ENCODE results near the gene DDC.

DDC gene

DNA sequence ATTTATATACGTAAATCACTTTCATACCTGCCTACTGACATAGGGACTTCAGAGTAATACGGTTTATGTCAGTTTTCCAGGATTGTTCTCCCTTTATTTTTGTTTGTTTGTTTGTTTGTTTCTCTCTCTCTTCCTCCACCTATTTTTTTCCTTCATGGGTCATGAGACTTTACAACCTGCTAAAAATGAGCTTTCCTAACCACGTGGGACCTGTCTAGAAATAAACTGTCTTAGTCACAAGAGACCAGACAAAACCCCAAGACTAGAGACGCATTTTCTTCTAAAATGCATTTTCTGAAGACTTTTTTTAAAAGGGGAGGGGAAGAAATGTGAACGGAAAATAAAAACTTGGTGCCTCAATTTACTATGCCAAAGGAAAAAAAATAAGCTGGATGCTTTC lies 74.0 kb downstream of the DDC start:
- TF ChIP-seq, protein P1, sequence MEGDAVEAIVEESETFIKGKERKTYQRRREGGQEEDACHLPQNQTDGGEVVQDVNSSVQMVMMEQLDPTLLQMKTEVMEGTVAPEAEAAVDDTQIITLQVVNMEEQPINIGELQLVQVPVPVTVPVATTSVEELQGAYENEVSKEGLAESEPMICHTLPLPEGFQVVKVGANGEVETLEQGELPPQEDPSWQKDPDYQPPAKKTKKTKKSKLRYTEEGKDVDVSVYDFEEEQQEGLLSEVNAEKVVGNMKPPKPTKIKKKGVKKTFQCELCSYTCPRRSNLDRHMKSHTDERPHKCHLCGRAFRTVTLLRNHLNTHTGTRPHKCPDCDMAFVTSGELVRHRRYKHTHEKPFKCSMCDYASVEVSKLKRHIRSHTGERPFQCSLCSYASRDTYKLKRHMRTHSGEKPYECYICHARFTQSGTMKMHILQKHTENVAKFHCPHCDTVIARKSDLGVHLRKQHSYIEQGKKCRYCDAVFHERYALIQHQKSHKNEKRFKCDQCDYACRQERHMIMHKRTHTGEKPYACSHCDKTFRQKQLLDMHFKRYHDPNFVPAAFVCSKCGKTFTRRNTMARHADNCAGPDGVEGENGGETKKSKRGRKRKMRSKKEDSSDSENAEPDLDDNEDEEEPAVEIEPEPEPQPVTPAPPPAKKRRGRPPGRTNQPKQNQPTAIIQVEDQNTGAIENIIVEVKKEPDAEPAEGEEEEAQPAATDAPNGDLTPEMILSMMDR (IDR thresholded peaks at IDR 0.05; ENCODE audit: extremely low read depth, missing control alignments), result no peak
- no peak for DNase-seq (ENCODE audit: low spot score)

DNA sequence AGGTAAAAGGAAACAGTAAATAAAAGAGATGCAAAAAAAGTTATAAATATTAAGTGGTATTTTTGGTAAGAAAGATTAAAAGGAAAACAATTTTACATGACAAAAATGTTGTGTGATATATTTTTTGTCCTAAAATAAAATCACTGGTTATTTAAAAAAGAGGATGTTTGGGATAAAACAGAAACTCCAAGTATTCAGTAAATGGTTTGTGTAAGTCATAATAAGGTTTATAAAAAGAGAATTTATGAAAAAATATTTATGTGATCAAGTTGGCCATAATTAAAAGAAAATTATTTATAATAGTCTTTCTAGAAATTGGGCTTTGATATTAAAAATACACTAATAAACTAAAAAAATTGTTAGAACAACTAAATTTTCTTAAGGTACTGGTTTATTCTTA lies 76.8 kb downstream of the DDC start:
- no peak for DNase-seq (ENCODE audit: low spot score)
- TF ChIP-seq, protein P1 (IDR thresholded peaks at IDR 0.05; ENCODE audit: extremely low read depth, missing control alignments), result no peak

DNA sequence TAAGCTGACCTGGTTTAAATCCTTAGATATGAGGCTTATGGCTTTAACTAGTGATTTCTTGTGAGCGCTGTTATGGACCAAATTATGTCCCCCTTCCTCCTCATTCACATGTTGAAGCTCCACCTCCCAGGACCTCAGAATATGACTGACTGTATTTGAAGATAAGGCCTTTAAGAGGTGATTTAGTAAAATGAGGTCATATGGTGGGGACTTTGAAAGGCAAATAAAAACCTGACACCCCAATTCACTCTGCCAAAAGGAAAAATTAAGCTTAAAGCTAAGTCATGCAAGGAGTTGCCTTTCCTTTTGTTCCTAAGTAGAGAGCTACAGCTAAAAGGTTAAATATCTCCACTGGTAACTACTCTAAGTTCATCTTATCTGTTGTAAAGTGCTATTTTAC lies 78.7 kb downstream of the DDC start:
- no peak for DNase-seq (ENCODE audit: low spot score)
- TF ChIP-seq, protein P1 (IDR thresholded peaks at IDR 0.05; ENCODE audit: extremely low read depth, missing control alignments), result no peak

DNA sequence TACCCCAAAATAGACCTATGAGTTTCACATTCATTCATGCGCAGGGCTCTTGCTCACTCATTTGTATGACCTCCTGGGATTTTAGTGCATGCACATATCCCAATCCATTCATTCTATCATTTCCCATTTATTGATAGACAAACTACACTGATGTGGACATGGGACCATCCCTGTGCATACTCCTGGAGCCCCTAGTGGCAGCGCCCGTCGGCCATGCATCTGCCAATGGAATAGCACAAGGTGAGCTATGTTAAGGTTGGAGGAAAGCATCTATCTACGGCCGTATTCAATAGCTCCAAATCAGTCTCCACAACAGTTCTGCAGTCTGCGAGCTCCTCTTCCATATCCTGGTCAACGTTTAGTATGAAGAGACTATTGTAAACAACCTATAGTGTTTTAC lies 83.3 kb downstream of the DDC start:
- no peak for DNase-seq (ENCODE audit: low spot score)
- TF ChIP-seq, protein P1 (IDR thresholded peaks at IDR 0.05; ENCODE audit: extremely low read depth, missing control alignments), result no peak

DNA sequence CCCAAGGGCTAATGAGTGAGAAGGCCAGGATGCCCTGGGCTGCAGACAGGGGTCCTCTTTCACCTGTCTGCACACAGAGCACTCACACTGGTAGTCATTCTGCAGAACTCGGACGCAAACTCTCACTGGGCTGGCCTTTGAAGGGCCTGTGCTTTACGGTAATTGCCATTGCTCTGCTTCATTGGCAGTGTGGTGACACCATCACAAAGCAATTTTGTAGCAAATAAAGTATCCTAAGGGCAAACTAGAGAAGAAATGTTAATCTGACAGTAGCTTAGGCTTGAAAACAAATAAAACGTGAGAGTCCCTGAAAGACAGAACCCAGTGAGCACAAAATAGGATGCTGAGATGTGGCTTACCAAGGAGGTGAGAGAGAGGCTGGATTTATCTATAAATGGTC lies 84.4 kb downstream of the DDC start:
- DNase-seq (ENCODE audit: low spot score), result no peak
- TF ChIP-seq, protein P1 (IDR thresholded peaks at IDR 0.05; ENCODE audit: extremely low read depth, missing control alignments), result no peak

DNA sequence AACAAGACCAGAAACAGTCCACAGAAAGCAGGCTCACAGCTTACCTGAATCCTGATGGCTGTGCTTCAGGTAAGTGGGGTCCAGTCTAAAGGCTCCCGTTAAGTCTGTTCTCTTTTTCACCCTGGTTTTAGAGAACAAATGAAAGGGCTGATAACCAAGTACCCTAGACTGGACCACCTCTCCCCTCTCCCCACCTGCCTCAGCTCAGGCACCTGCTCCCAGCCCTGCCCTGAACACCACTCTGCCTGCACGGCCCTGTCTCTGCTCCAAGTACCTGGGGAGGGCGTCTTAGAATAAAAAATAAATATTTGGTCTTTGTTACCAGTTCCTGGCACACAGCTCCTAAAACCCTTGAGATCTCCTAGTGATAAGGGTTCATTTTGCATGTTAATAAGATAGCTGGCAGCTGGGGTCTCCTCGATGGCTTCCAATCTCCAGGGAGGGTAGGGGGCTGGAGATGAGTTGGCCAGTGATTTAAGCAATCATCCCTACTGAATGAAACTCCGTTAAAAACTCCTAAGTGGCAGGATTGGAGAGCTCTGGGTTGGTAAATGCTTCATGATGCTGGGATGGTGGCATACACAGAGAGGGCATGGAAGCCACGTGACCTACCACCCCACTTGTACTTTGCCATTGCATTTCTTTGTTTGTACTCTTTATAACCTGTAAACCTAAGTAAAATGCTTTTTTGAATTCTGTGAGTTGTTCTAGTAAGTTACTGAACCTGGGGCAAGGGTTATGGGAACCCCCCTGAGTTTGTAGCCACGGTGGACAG lies 85.3 kb downstream of the DDC start:
- TF ChIP-seq, protein P1 (IDR thresholded peaks at IDR 0.05; ENCODE audit: extremely low read depth, missing control alignments), result no peak
- no peak for DNase-seq (ENCODE audit: low spot score)

DNA sequence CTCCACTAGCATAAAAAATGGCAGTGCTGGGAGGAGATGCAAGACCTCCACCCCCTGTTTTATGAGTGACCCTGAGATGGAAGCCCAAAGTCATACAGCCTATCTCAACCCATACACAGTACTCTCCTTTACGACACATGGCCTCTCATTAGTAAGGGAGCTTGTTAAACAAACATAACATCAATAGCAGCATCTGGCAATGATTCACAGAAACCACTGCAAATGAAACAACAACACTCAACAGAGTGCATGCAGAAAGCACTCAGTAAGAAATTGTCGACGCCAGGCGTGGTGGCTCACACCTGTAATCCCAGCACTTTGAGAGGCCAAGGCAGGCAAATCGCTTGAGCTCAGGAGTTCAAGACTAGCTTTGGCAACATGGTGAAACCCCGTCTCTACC lies 87.6 kb downstream of the DDC start:
- no peak for DNase-seq (ENCODE audit: low spot score)
- TF ChIP-seq, protein P1 (IDR thresholded peaks at IDR 0.05; ENCODE audit: extremely low read depth, missing control alignments), result no peak
